C1 segment of cervical spinal cord (tissue), 14 donors: ENCODE measurements around the gene ELP1.

Experiments
- DNase-seq, 14 donors: peaks; one replicate each; lab custom pipeline; 2025; lab: John Stamatoyannopoulos, UW

ELP1 gene

DNA sequence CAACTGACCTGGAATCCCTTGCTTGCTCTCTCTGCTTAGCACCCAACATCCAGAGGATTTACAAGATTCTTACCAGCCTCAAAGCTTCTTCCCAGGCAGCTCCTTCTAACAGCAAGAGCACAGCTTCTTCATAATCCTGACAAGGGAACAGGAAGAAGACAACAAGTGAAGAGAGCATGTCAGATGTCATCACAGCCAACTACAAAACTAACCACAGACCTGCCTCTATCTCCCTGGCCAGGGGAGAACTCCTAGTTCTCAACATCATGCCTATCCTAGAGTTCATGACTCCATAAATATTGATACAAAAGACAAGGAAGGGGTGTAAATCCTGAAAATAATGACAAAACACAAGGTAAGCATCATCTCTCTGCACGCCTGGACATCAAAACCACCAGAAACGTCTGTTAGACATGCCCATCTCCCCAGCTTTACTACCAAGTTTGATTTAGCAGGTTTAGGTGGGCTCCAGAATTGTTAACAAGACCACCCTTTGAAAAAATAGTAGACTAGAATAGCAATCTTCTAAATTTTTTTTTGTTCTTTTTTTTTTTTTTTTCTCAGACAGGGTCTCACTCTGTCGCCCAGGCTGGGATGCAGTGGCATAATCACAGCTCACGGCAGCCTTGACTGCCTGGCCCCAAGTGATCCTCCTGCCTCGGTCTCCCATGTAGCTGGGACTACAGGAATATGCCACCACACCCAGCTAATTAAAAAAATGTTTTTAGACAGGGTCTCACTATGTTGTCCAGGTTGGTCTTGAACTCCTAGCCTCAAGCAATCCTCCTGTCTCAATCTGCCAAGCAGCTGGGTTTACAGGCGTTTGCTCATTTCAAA is 51.7 kb downstream of the ELP1 start:
- no peak for DNase-seq

DNA sequence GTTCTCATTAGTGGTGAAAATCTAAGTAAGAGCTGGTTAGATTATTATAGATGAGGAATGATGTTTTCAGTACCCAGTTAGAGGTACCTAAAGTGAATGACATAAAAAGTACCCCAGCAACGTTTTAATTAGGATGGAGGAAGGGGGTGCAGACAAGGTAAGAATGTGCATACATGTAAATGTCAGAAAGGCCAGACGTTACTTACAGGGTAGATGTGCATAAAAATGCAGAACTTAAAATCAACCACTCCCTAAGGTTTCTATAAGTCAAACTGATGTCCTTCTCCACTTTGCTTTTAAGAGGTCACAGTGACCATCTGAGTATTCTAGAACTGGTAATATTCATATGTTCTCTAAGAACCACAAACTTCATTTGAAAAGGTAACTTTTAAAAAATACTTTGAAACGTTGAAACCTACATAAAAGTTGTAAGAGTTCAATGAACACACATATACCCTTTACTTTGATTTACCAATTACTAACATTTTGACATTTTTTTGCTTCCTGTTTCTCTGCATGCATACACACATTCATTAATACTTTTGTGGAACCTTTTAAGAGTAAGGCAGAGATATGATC is 53.1 kb downstream of the ELP1 start:
- no peak for DNase-seq

DNA sequence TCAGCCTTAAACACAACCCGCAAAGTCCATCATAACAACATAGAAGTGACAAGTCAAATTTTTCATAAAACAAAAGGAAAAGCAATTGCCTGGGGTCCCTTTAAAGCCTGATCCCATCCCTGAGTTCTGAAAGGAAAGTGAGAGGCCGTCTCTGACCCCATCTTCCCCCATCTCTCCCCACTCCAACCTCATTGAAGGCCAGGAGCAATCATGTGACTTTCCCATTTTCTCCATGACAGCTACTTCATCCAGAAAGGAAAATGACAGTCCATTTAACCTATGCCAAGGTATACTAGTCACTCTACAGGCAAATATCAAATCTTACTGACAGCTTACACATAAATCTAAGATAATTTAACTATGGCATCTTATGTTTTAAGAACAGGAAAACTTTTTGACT is 56.4 kb downstream of the ELP1 start:
- DNase-seq, result no peak

GRCh38 chr9:108876425-108876824 is 57.5 kb downstream of the ELP1 start:
- DNase-seq, result no peak

GRCh38 chr9:108874058-108874788 is 59.7 kb downstream of the ELP1 start:
- no peak for DNase-seq

GRCh38 chr9:108869092-108869725 is 64.7 kb downstream of the ELP1 start:
- DNase-seq, result no peak

DNA sequence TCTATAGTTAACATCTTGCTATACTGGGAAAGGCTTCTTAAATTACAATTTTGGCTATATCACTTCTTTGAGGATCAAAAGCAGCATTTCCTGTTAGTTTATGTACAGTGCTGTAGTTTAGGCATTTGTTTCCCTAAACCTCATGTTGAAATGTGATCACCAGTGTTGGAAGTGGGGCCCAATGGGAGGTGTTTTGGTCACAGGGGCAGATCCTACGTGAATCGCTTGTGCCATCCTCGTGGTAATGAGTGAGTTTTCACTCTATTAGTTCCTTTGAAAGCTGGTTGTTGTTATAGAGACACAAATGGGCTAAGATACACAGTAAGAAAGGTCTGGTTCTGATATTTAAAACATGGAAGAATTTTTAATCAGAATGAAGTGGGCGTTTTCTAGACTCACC is 66.1 kb downstream of the ELP1 start:
- no peak for DNase-seq

GRCh38 chr9:108867116-108867515 is 66.8 kb downstream of the ELP1 start:
- no peak for DNase-seq

- no peak for DNase-seq
These were observed 67.9 kb downstream of the ELP1 start for GRCh38 chr9:108866001-108866420.

DNA sequence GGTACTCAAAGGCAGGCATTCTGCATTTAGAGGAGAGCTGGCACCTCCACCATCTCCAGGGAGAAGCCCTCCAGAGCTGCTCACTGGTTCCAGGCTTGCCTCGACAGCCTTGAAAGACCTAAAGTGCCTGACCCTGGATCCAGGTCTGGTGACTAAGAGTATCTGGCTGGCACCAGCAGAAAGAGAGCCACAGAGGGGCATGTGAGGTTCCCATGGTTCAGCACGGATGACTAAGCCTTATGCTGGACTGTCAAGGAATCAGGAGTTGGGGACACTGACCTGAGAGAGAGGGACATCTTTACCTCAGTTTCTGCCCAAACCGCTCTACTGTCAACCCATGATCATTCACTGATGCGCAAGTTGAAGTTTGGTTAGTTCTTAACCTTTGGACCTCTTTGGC is 68.9 kb downstream of the ELP1 start:
- DNase-seq, result no peak

GRCh38 chr9:108864446-108864845 is 69.5 kb downstream of the ELP1 start:
- DNase-seq, result no peak

DNA sequence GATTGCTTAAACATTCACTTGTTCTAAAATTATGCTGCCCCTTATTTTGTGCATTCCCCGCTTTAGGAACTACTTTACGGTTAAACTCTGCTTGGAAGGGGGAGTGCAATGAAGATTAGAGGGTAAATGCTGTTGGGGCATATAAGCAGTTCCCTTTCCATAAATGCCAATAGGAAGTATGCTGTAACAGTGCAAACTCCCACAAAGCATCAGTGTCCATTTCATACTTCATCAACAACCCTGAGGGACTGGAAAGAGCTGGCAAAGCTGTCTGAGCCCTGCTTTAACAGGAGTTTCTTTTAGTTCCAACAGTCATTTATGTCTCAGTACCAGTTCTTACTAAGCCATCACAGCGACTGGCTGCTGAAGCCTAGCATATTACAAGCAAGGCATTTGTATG is 70.0 kb downstream of the ELP1 start:
- DNase-seq, result no peak

DNA sequence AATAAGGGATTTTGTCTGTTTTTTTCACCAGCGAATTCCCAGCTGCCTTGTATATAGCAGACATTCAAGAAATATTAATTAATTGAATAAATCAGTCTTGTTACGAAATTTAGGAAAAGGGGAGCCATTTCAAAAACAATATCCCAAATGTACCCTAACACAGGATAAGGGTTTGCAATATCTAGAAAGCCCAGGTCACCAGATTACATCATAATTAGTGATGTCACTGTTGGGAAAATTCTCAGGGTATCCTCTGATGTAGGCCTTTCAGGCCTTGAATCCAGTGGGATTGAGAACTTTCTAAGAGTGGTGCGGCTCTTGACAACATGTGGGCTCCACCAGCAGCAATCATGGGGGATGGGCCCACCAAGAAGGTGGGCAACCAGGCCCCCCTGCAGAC is 71.9 kb downstream of the ELP1 start, which contains the start of gene ACTL7A:
Gene ACTL7A, plus strand, starts transcription at position 270 of the 400 bp plus-strand sequence. Its CDS starts 57 bp downstream, at position 327.
- DNase-seq, result no peak

DNA sequence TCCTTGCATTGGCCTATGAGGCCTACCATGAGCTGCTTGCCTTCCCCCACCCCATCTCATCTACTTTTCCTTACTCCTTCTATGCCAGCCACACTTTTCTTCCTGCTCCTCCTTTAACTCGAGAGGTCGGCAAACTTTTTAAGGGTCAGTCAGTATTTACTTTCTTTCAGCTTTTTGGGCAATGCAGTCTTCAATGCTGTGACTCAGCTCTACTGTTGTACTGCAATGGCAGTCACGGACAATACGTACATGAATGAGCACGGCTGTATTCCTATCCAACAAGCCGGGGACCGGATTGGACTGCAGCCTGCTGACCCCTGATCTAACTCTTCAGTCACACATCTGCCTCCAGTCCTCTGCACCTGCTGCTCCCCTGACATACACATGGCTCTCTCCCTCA is 72.5 kb downstream of the ELP1 start:
- no peak for DNase-seq

- no peak for DNase-seq
These were observed 73.2 kb downstream of the ELP1 start for GRCh38 chr9:108860764-108861163.

DNA sequence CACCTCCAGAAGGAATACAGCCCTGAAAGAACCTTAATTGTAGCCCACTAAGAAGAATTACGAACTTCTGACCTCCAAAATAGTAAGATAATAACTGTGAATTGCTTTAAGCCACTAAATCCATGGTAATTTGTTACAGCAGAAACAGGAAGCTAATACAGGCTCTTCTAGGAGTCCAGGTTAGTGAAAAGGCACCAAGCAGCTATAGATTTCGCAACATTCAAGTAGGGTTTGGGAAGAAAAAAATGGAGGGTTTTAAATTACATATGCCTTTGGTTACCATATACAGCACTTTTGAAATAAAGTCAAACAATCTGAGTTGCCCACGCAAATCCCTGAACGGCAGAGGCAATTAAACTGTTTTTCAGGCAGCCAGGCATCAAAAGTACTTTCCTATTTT is 73.6 kb downstream of the ELP1 start:
- DNase-seq, result no peak

GRCh38 chr9:108859459-108860114 is 74.3 kb downstream of the ELP1 start:
- DNase-seq, result no peak

DNA sequence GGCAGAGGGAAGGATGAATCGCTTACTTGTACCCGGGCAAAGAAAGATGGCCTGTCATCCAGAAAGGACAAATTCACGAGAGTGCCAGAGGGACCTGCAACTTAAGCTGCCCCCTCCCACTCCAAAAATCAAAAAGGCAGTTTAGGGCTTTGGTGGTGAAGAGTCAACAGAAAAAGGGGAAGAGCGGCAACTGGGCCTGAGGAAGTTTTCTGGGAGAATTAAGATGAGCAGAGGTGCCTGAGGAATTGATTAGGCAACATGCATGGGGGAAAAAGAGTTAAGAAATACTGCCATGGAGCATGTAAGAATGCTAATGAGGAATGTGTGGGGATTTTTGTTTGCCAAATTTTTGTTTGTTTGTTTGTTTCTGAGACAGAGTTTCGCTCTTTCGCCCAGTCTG is 76.4 kb downstream of the ELP1 start:
- no peak for DNase-seq

DNA sequence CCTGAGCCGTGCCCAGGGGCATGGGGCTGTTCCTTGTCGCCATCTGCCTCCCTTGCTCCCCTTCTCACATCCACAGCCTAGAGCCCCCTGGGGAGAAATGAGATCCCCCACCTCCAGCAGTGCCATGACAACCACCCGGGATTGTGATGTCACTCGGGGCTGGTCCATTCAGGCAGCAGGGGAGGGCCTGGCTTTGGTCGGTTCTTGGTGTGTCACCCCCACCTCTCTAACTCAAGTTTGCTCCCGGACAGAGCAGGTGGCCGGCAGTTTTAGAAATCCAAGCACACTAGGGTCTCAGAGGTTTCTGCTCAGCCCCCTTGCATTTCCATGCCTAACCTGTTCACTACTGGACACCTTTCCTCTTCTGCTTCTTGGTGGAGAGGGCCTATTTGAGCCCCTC is 78.0 kb downstream of the ELP1 start, which contains the start of gene ACTL7B:
Gene ACTL7B, minus strand, starts transcription at position 99 of the 400 bp plus-strand sequence. Its CDS starts 56 bp downstream, at position 43.
- DNase-seq, result no peak

DNA sequence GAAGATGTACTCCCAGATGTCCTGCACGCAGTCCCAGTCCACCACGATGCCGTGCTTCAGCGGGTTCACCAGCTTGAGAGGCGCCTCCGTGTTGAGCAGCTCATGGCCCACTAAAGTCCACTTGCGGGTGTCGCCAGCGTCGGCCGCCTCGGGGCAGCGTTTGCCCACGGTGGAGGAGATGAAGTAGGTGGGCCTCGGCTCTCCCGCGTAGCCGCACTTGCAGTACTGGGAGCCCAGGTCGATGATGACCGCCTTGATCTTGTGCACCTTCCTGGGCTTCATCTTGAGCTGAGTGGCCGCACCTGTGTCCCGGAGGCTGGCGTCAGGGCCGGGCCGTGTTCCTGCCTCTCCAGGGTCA is 78.4 kb downstream of the ELP1 start:
- DNase-seq, result no peak
